H1 (cell line): ENCODE measurements around the gene TTC39A. TPM values are rescaled to one million over a fixed set of nuclear protein-coding genes. Genes with fewer than 3 reads are reported as not detected.

Experiments used
- CTCF ChIA-PET: fragments of 300-600 bp; sonication (Branson Sonifier 250); formaldehyde crosslinking; loops from one replicate; lab custom pipeline; 2021; ENCODE audit not compliant: partially characterized antibody; lab: Charles Lee
- POLR2A ChIA-PET: fragments of 300-600 bp; sonication (Branson Sonifier 250); formaldehyde crosslinking; loops from one replicate; lab custom pipeline; 2021; ENCODE audit warnings: inconsistent platforms; ENCODE audit not compliant: partially characterized antibody; lab: Charles Lee
- DNase-seq, 2 experiments: peaks; one replicate each; pipeline versions ENCODE4 v3.0.0 to v3.0.0-alpha.2; 2010 to 2022; ENCODE audit warnings: low spot score in 2 of 2, low read depth in 1 of 2, mixed read lengths in 1 of 2
- FAIRE-seq: peaks from 2 replicates; lab custom pipeline; 2011; peaks lifted over from hg19 to GRCh38; lab: Jason Lieb, UNC
- H2AFZ ChIP-seq: 2 replicates; pipeline ENCODE4 v1.8.1; 2012; ENCODE audit warnings: low read length, inconsistent platforms
- H2AK5ac ChIP-seq: 2 replicates; pipeline ENCODE4 v1.6.1; 2013; ENCODE audit warnings: low read depth, low read length
- H2BK120ac ChIP-seq: replicated peaks from 2 replicates; pipeline ENCODE3; 2013; ENCODE audit warnings: low read depth, low read length, inconsistent platforms
- H2BK12ac ChIP-seq: 2 replicates; pipeline ENCODE4 v1.6.1; 2013; ENCODE audit warnings: low read depth, low read length
- H2BK15ac ChIP-seq: 2 replicates; pipeline ENCODE4 v1.6.1; 2013; ENCODE audit warnings: low read length
- H2BK20ac ChIP-seq: 2 replicates; pipeline ENCODE4 v1.6.1; 2013; ENCODE audit warnings: low read length
- H2BK5ac ChIP-seq: 2 replicates; pipeline ENCODE4 v1.6.1; 2013; ENCODE audit warnings: low read depth, low read length
- H3K14ac ChIP-seq: 2 replicates; pipeline ENCODE4 v1.6.1; 2013; ENCODE audit warnings: inconsistent platforms; ENCODE audit not compliant: insufficient read length
- H3K18ac ChIP-seq: 2 replicates; pipeline ENCODE4 v1.6.1; 2013; ENCODE audit warnings: low read length; ENCODE audit errors: extremely low read depth
- H3K23ac ChIP-seq: 2 replicates; pipeline ENCODE4 v1.6.1; 2013; ENCODE audit warnings: inconsistent platforms; ENCODE audit not compliant: insufficient read length
- H3K23me2 ChIP-seq: 2 replicates; pipeline ENCODE4 v1.6.1; 2013; ENCODE audit warnings: low read depth, low read length
- H3K27ac ChIP-seq: 2 replicates; pipeline ENCODE4 v1.6.1; 2011; ENCODE audit warnings: low read depth, low read length, inconsistent platforms
- H3K27me3 ChIP-seq, 4 experiments: replicated peaks in 1 of 4; 1 replicate in 1 of 4; 2 replicates in 3 of 4; pipeline versions ENCODE4 v1.6.1 to v1.8.1; 2011 to 2013; ENCODE audit warnings: low read length in 3 of 4, mild to moderate bottlenecking in 3 of 4, inconsistent platforms in 2 of 4, mixed read lengths in 2 of 4, moderate library complexity in 1 of 4; ENCODE audit not compliant: control insufficient read depth in 3 of 4, insufficient read depth in 3 of 4; ENCODE audit errors: extremely low read depth in 1 of 4
- H3K36me3 ChIP-seq, 4 experiments: 2 replicates each; pipeline versions ENCODE4 v1.6.1 to v1.8.1; 2011 to 2013; ENCODE audit warnings: mild to moderate bottlenecking in 4 of 4, low read length in 3 of 4, moderate library complexity in 2 of 4, control low read depth in 1 of 4, inconsistent platforms in 1 of 4; ENCODE audit not compliant: insufficient read depth in 4 of 4, control insufficient read depth in 2 of 4
- H3K4ac ChIP-seq: replicated peaks from 2 replicates; pipeline ENCODE3; 2013; ENCODE audit warnings: low read length, low read depth, mixed read lengths, inconsistent platforms; ENCODE audit not compliant: insufficient read length
- H3K4me1 ChIP-seq, 4 experiments: replicated peaks in 1 of 4; 1 replicate in 1 of 4; 2 replicates in 3 of 4; pipeline versions ENCODE4 v1.6.1 to v1.8.1; 2011 to 2013; ENCODE audit warnings: low read length in 3 of 4, inconsistent platforms in 2 of 4, mixed read lengths in 1 of 4; ENCODE audit not compliant: insufficient read depth in 4 of 4, control insufficient read depth in 3 of 4
- H3K4me2 ChIP-seq, 2 experiments: 2 replicates each; pipeline versions ENCODE4 v1.6.1 to v1.8.1; 2011 to 2013; ENCODE audit warnings: low read depth in 2 of 2, low read length in 2 of 2, control low read depth in 1 of 2, inconsistent platforms in 1 of 2, mild to moderate bottlenecking in 1 of 2; ENCODE audit not compliant: insufficient read depth in 1 of 2
- H3K4me3 ChIP-seq, 4 experiments: fragments of 200-600, 300-600 bp in 1 of 4; sonication (generic), shearing (Covaris generic), sonication (Bioruptor Twin) in 1 of 4; 2 replicates each; pipeline versions ENCODE4 v1.5.1 to v1.8.1; 2011 to 2016; ENCODE audit warnings: low read length in 4 of 4, low read depth in 3 of 4, control low read depth in 2 of 4, inconsistent platforms in 2 of 4, mild to moderate bottlenecking in 2 of 4, mixed read lengths in 1 of 4, moderate library complexity in 1 of 4; ENCODE audit not compliant: insufficient read depth in 2 of 4; ENCODE audit errors: extremely low read depth in 1 of 4
- H3K56ac ChIP-seq: replicated peaks from 2 replicates; pipeline ENCODE3; 2013; ENCODE audit warnings: low read depth, mild to moderate bottlenecking, mixed read lengths, low read length, inconsistent platforms; ENCODE audit not compliant: insufficient read length
- H3K79me1 ChIP-seq: 2 replicates; pipeline ENCODE4 v1.6.1; 2013; ENCODE audit warnings: low read depth, low read length, control low read depth
- H3K79me2 ChIP-seq, 2 experiments: 2 replicates each; pipeline versions ENCODE4 v1.6.1 to v1.8.1; 2012 to 2013; ENCODE audit warnings: low read length in 2 of 2, mild to moderate bottlenecking in 2 of 2, inconsistent platforms in 1 of 2; ENCODE audit not compliant: insufficient read depth in 2 of 2, control insufficient read depth in 1 of 2
- H3K9ac ChIP-seq, 4 experiments: replicated peaks in 1 of 4; 1 replicate in 1 of 4; 2 replicates in 3 of 4; pipeline versions ENCODE4 v1.6.1 to v1.8.1; 2011 to 2013; ENCODE audit warnings: low read depth in 3 of 4, low read length in 3 of 4, control low read depth in 2 of 4, mild to moderate bottlenecking in 2 of 4, moderate library complexity in 2 of 4, inconsistent platforms in 1 of 4; ENCODE audit errors: extremely low read depth in 1 of 4
- H3K9me3 ChIP-seq, 2 experiments: 2 replicates each; pipeline versions ENCODE4 v1.6.1 to v1.8.1; 2012 to 2013; ENCODE audit warnings: mild to moderate bottlenecking in 2 of 2, moderate library complexity in 2 of 2, control low read depth in 1 of 2, inconsistent platforms in 1 of 2, low read depth in 1 of 2, low read length in 1 of 2, mixed read lengths in 1 of 2; ENCODE audit not compliant: insufficient read depth in 2 of 2
- H4K20me1 ChIP-seq, 2 experiments: replicated peaks in 1 of 2; 2 replicates each; pipeline versions ENCODE3 to v1.8.1; 2011 to 2013; ENCODE audit warnings: inconsistent platforms in 2 of 2, low read length in 2 of 2, mild to moderate bottlenecking in 1 of 2; ENCODE audit not compliant: insufficient read depth in 2 of 2, control insufficient read depth in 1 of 2
- H4K5ac ChIP-seq: 2 replicates; pipeline ENCODE4 v1.6.1; 2013; ENCODE audit warnings: low read length, low read depth, mixed read lengths, inconsistent platforms; ENCODE audit not compliant: insufficient read length
- H4K8ac ChIP-seq: 2 replicates; pipeline ENCODE4 v1.8.0; 2013; ENCODE audit warnings: mild to moderate bottlenecking, moderate library complexity, low read length, inconsistent platforms; ENCODE audit not compliant: insufficient read depth; ENCODE audit errors: extremely low read depth
- H4K91ac ChIP-seq: replicated peaks from 2 replicates; pipeline ENCODE3; 2013; ENCODE audit warnings: low read length, mixed read lengths, inconsistent platforms; ENCODE audit not compliant: insufficient read length
- EZH2 ChIP-seq: fragments of 200-600 bp; sonication (generic); IDR thresholded peaks from 2 replicates; pipeline ENCODE4 v1.7.1; 2012; ENCODE audit warnings: low read depth, mild to moderate bottlenecking, moderate library complexity, low read length, inconsistent platforms; ENCODE audit not compliant: severe bottlenecking
- HDAC6 ChIP-seq: IDR thresholded peaks from one replicate; pipeline ENCODE4 v1.7.1; 2012; ENCODE audit warnings: low read depth, mild to moderate bottlenecking, inconsistent platforms, low read length, moderate library complexity
- JUN ChIP-seq: IDR thresholded peaks from 2 replicates; pipeline ENCODE4 v1.6.1; 2011; ENCODE audit warnings: low read depth, mild to moderate bottlenecking, improper control_type of control experiment, low read length
- TAF1 ChIP-seq: IDR thresholded peaks from 2 replicates; pipeline ENCODE4 v1.6.1; 2011; ENCODE audit warnings: mild to moderate bottlenecking, low read depth, low read length
- YY1 ChIP-seq: IDR thresholded peaks from 2 replicates; pipeline ENCODE4 v1.6.1; 2011; ENCODE audit warnings: low read depth, mild to moderate bottlenecking, low read length
- WGBS, 2 experiments: shearing (Covaris generic) in 1 of 2; methylation state at CpG; one replicate each; pipeline versions ENCODE4 v1.1.6 to v1.1.7; 2013 to 2015; ENCODE audit warnings: low lambda C conversion rate in 2 of 2, mixed read lengths in 2 of 2, inconsistent platforms in 1 of 2, low coverage in 1 of 2, missing lambda C conversion rate in 1 of 2; ENCODE audit not compliant: insufficient replicate concordance in 2 of 2, insufficient coverage in 1 of 2, insufficient read length in 1 of 2; ENCODE audit errors: extremely low coverage in 1 of 2, missing lambda C conversion rate in 1 of 2; 5-methylcytosine and 5-hydroxymethylcytosine counted together
- polyA plus RNA-seq, 7 experiments: library from polyadenylated mRNA; depleted of rRNA in 3 of 7; stranded (reverse) in 5 of 7; unstranded in 2 of 7; fragments of >200 nt in 5 of 7; fragments of 200-250 nt in 2 of 7; gene quantifications; 1 replicate in 5 of 7; 2 replicates in 1 of 7; 4 replicates in 1 of 7; pipeline versions ENCODE4 v1.2.1 to v1.2.3, GENCODE V29; 2011 to 2013; ENCODE audit warnings: missing spikeins in 2 of 7, mixed read lengths in 2 of 7
- total RNA-seq: library from RNA; stranded (reverse); fragmentation: NEBNext Ultra II Directional; extraction: Animal tissue kit (Norgen Biotek cat#: 25700); gene quantifications from 2 replicates; pipeline ENCODE4 v1.2.1, GENCODE V29; 2021
- TF ChIP-seq, protein P1 (sequence below): IDR thresholded peaks from 2 replicates; pipeline ENCODE4 v1.6.1; 2012; ENCODE audit warnings: inconsistent platforms

Gene TTC39A
- total and polyA plus RNA-seq, 2 of the 8 experiments (the other 6 are each of a cell fraction or from before 2014, with no cell fraction given): 5.5 to 5.8 TPM

DNA sequence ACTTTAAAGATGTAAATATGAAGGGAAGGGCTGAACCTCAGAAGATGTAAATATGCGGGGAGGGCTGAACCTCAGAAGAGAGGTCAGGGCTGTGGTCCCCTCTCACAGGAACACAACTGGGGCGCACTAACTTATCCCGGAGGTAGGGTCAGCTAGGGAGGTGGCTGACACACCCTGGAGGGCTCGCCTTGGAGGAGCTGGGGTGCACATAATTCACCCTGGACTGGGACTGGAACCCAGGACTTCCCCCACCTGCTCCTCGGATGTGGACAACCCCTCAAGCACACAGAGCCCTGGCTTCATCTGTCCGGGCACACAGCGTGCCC, 13.9 kb upstream of the TTC39A start:
- H4K8ac ChIP-seq: peak overlapping the region; percentile 63; the same call in 1 of the 2 replicates
- no peak overlapping the region for H2BK15ac ChIP-seq
- no peak for DNase-seq
- ChIA-PET POLR2A (interaction anchor here (1.1 to 2.8 kb wide), 3 partner anchors 9 to 78 kb away, joined by 5 to 8 read pairs (median 5); no protein-coding TSS in a partner anchor), CTCF (interaction anchor here (0.8 to 4.6 kb wide), 4 partner anchors 9 to 49 kb away, joined by 3 to 16 read pairs (median 6); partner anchors contain the start of gene TTC39A)
- H3K23ac ChIP-seq: no peak overlapping the region
- peak overlapping the region; percentile 54 to 64 (median 60) for H3K4me3 ChIP-seq
- H3K14ac ChIP-seq: no peak overlapping the region
- H2AFZ ChIP-seq: peak overlapping the region; percentile 95
- H3K27ac ChIP-seq: no peak overlapping the region
- no peaks in the 10 kb centered on the region for H3K9me3 ChIP-seq
- FAIRE-seq: no peak
- peak overlapping the region; percentile 39 for H3K4ac ChIP-seq
- no peaks in the 10 kb centered on the region for H3K79me2 ChIP-seq
- H2BK5ac ChIP-seq: no peak overlapping the region
- no peak overlapping the region for H2BK20ac ChIP-seq
- H2BK120ac ChIP-seq: no peak overlapping the region
- H3K56ac ChIP-seq: no peak overlapping the region
- peaks cover 5% of the 10 kb centered on the region; the same call in 1 of the 2 replicates for H3K23me2 ChIP-seq
- WGBS, 2 experiments: 77% methylated on average over 7 of the region's 7 CpGs; no CpG with 5 or more reads in 1 of the 2 experiments
- no peak overlapping the region for H3K9ac ChIP-seq
- H3K4me1 ChIP-seq: peaks cover 2 to 11% (median 7%) of the 10 kb centered on the region in 4 experiments; a peak in 6 of 7 replicates
- peak overlapping the region; percentile 54 to 94 for H3K4me2 ChIP-seq
- H3K18ac ChIP-seq: peak overlapping the region; percentile 4; the same call in 1 of the 2 replicates
- H3K79me1 ChIP-seq: no peaks in the 10 kb centered on the region
- H4K91ac ChIP-seq: peak overlapping the region; percentile 77
- no peak for TF ChIP-seq YY1
- no peak for TF ChIP-seq EZH2
- no peak for TF ChIP-seq JUN
- TF ChIP-seq, protein P1, sequence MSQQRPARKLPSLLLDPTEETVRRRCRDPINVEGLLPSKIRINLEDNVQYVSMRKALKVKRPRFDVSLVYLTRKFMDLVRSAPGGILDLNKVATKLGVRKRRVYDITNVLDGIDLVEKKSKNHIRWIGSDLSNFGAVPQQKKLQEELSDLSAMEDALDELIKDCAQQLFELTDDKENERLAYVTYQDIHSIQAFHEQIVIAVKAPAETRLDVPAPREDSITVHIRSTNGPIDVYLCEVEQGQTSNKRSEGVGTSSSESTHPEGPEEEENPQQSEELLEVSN: no peak
- TF ChIP-seq HDAC6: no peak
- no peak for TF ChIP-seq TAF1
- no peaks in the 10 kb centered on the region for H3K36me3 ChIP-seq
- peak overlapping the region; percentile 7 for H4K5ac ChIP-seq
- no peaks in the 10 kb centered on the region for H4K20me1 ChIP-seq
- H2AK5ac ChIP-seq: no peak overlapping the region
- peaks cover 3 to 19% (median 14%) of the 10 kb centered on the region in 4 experiments; a peak in 6 of 7 replicates for H3K27me3 ChIP-seq
- H2BK12ac ChIP-seq: peak overlapping the region; percentile 29; the same call in 1 of the 2 replicates
